ENCODE data around the gene IGSF8. TPM values are rescaled to one million over a fixed set of nuclear protein-coding genes. Genes with fewer than 3 reads are reported as not detected.

IGSF8 gene
- total RNA-seq, 1 donor from 2014 or later: 42.8 TPM

DNA sequence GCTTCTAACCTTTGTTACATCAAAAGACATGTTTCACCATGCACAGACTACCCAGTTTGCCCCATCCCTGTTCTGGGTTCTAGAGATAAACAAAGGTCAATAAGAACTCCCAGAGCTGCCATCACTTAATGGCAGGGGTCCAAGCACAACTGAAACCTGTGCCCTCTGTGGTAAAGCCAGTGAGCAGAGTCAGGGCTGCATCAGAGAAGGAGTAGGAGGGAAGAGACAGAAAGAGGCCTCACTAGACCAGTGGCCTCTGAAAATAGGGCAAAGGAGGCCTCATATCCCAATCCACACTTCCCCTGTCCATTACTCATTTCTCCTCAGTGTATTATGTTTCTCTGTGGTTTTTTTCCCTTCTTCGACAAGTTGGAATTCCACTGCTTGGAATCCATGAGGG, 27.3 kb upstream of the IGSF8 start:
- Histone ChIP-seq H3K4me2 (ENCODE audit: low read length) (peak overlapping the region; percentile 17), H3K4me3 (ENCODE audit: insufficient read depth, low read depth, low read length) (no peak overlapping the region), H4K20me1 (ENCODE audit: insufficient read depth, low read length) (no peaks in the 10 kb centered on the region), H3K4me1 (ENCODE audit: insufficient read depth, low read length) (peaks cover 25% of the 10 kb centered on the region), H3K36me3 (ENCODE audit: insufficient read depth, low read length) (no peaks in the 10 kb centered on the region), H3K27ac (ENCODE audit: low read depth, low read length) (no peak overlapping the region), H3K9ac (ENCODE audit: low read length) (no peak overlapping the region), H3K79me2 (ENCODE audit: insufficient read depth, low read length) (no peaks in the 10 kb centered on the region), H3K27me3 (ENCODE audit: insufficient read depth, low read length) (no peaks in the 10 kb centered on the region), H2AFZ (ENCODE audit: low read depth, low read length) (no peak overlapping the region), H3K9me3 (ENCODE audit: insufficient read depth, low read depth, low read length) (no peaks in the 10 kb centered on the region)
- peaks cover 53% of the 10 kb centered on the region for H3K4me1 Mint-ChIP-seq (ENCODE audit: low read depth, unreplicated experiment)
- TF ChIP-seq EZH2 (IDR thresholded peaks at IDR 0.05; ENCODE audit: insufficient read depth, low read length): no peak
- TF ChIP-seq, protein P1, sequence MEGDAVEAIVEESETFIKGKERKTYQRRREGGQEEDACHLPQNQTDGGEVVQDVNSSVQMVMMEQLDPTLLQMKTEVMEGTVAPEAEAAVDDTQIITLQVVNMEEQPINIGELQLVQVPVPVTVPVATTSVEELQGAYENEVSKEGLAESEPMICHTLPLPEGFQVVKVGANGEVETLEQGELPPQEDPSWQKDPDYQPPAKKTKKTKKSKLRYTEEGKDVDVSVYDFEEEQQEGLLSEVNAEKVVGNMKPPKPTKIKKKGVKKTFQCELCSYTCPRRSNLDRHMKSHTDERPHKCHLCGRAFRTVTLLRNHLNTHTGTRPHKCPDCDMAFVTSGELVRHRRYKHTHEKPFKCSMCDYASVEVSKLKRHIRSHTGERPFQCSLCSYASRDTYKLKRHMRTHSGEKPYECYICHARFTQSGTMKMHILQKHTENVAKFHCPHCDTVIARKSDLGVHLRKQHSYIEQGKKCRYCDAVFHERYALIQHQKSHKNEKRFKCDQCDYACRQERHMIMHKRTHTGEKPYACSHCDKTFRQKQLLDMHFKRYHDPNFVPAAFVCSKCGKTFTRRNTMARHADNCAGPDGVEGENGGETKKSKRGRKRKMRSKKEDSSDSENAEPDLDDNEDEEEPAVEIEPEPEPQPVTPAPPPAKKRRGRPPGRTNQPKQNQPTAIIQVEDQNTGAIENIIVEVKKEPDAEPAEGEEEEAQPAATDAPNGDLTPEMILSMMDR (IDR thresholded peaks at IDR 0.05; ENCODE audit: insufficient read depth, low read depth, low read length): no peak
- DNase-seq (ENCODE audit: low read depth): peak; percentile 45
- no peak for FAIRE-seq
- H3K27ac Mint-ChIP-seq (ENCODE audit: unreplicated experiment): peak overlapping the region; percentile 95
- no peaks in the 10 kb centered on the region for H3K9me3 Mint-ChIP-seq (ENCODE audit: unreplicated experiment)
- no peak overlapping the region for H3K4me3 Mint-ChIP-seq (ENCODE audit: unreplicated experiment)
- H3K36me3 Mint-ChIP-seq (ENCODE audit: low read depth, unreplicated experiment): peaks cover under 1% of the 10 kb centered on the region
- peaks cover under 1% of the 10 kb centered on the region for H3K27me3 Mint-ChIP-seq (ENCODE audit: low read depth, unreplicated experiment)

DNA sequence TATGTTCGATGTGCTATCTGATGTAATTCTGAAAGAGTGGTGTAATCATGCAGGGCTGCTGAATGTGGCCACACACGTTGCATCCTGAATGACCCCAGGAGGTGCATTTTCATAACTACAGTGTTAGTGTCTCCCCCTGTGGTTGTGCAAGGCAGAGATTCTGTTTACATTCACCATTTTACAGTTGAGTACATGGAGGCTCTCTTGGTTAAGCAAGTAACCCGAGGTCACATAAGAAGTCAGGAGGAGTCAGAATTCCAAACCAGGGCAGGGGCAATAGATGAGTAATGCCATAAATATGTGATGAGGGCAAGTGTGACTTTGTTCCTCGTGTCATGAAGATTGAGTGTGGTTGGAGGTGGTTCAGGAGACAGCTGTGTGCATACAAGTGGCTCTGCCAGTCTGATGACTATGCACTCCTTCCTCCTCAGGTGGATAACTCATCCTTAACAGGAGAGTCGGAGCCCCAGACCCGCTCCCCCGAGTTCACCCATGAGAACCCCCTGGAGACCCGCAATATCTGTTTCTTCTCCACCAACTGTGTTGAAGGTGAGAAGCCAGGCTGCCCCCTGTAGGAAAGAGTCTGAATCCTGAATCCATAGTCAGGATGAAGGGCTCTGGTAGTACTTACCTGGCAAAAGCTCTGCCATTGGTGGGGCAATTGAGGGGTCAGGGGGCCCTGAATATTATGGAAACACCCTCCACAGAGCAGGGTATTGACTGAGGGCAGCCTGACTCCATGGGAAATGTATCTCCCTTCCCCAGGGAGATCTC, 26.5 kb upstream of the IGSF8 start:
- Histone ChIP-seq H3K27ac (ENCODE audit: low read depth, low read length) (no peak overlapping the region), H3K4me1 (ENCODE audit: insufficient read depth, low read length) (peaks cover 25% of the 10 kb centered on the region), H3K9ac (ENCODE audit: low read length) (no peak overlapping the region), H3K4me3 (ENCODE audit: insufficient read depth, low read depth, low read length) (no peak overlapping the region), H3K4me2 (ENCODE audit: low read length) (peak overlapping the region; percentile 31), H3K27me3 (ENCODE audit: insufficient read depth, low read length) (no peaks in the 10 kb centered on the region), H4K20me1 (ENCODE audit: insufficient read depth, low read length) (no peaks in the 10 kb centered on the region), H3K9me3 (ENCODE audit: insufficient read depth, low read depth, low read length) (no peaks in the 10 kb centered on the region), H2AFZ (ENCODE audit: low read depth, low read length) (no peak overlapping the region), H3K79me2 (ENCODE audit: insufficient read depth, low read length) (no peaks in the 10 kb centered on the region), H3K36me3 (ENCODE audit: insufficient read depth, low read length) (no peaks in the 10 kb centered on the region)
- DNase-seq (ENCODE audit: low read depth) (peak; percentile 81), FAIRE-seq (no peak)
- no peak for TF ChIP-seq EZH2 (IDR thresholded peaks at IDR 0.05; ENCODE audit: insufficient read depth, low read length)
- TF ChIP-seq, protein P1 (IDR thresholded peaks at IDR 0.05; ENCODE audit: insufficient read depth, low read depth, low read length): peak; percentile 7
- Mint-ChIP-seq H3K9me3 (ENCODE audit: unreplicated experiment) (no peaks in the 10 kb centered on the region), H3K36me3 (ENCODE audit: low read depth, unreplicated experiment) (no peaks in the 10 kb centered on the region), H3K4me1 (ENCODE audit: low read depth, unreplicated experiment) (peaks cover 56% of the 10 kb centered on the region), H3K27ac (ENCODE audit: unreplicated experiment) (peak overlapping the region; percentile 95), H3K27me3 (ENCODE audit: low read depth, unreplicated experiment) (no peaks in the 10 kb centered on the region), H3K4me3 (ENCODE audit: unreplicated experiment) (no peak overlapping the region)

DNA sequence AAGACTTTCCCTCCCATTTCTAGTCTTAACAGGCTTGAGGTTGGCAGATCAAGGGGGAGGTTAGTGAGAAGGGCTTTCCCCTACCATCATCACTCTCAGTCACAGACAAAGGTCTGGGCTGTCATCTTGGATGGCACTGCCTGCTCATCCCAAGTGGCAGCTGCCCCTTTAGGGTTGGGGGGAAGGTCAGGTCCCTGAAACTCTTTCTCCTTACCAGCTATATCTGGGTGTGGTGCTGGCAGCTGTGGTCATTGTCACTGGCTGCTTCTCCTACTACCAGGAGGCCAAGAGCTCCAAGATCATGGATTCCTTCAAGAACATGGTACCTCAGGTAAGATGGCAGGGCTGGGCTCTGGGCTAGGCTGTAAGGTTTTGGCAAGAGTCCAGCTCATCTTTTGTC, 25.3 kb upstream of the IGSF8 start:
- no peaks in the 10 kb centered on the region for H3K9me3 ChIP-seq (ENCODE audit: insufficient read depth, low read depth, low read length)
- TF ChIP-seq, protein P1 (IDR thresholded peaks at IDR 0.05; ENCODE audit: insufficient read depth, low read depth, low read length): no peak
- no peak for TF ChIP-seq EZH2 (IDR thresholded peaks at IDR 0.05; ENCODE audit: insufficient read depth, low read length)
- H3K36me3 ChIP-seq (ENCODE audit: insufficient read depth, low read length): no peaks in the 10 kb centered on the region
- peaks cover 47% of the 10 kb centered on the region for H3K4me1 Mint-ChIP-seq (ENCODE audit: low read depth, unreplicated experiment)
- H3K27me3 ChIP-seq (ENCODE audit: insufficient read depth, low read length): no peaks in the 10 kb centered on the region
- no peaks in the 10 kb centered on the region for H3K9me3 Mint-ChIP-seq (ENCODE audit: unreplicated experiment)
- H3K4me3 Mint-ChIP-seq (ENCODE audit: unreplicated experiment): no peak overlapping the region
- peak overlapping the region; percentile 59 for H3K27ac Mint-ChIP-seq (ENCODE audit: unreplicated experiment)
- no peaks in the 10 kb centered on the region for H3K36me3 Mint-ChIP-seq (ENCODE audit: low read depth, unreplicated experiment)
- H3K4me2 ChIP-seq (ENCODE audit: low read length): no peak overlapping the region
- H3K9ac ChIP-seq (ENCODE audit: low read length): no peak overlapping the region
- H3K4me3 ChIP-seq (ENCODE audit: insufficient read depth, low read depth, low read length): no peak overlapping the region
- no peaks in the 10 kb centered on the region for H4K20me1 ChIP-seq (ENCODE audit: insufficient read depth, low read length)
- DNase-seq (ENCODE audit: low read depth): no peak
- H3K27me3 Mint-ChIP-seq (ENCODE audit: low read depth, unreplicated experiment): no peaks in the 10 kb centered on the region
- H3K4me1 ChIP-seq (ENCODE audit: insufficient read depth, low read length): peaks cover 25% of the 10 kb centered on the region
- H3K27ac ChIP-seq (ENCODE audit: low read depth, low read length): no peak overlapping the region
- H3K79me2 ChIP-seq (ENCODE audit: insufficient read depth, low read length): no peaks in the 10 kb centered on the region
- H2AFZ ChIP-seq (ENCODE audit: low read depth, low read length): no peak overlapping the region
- no peak for FAIRE-seq
